GM12801 (cell line): Measurements from ENCODE around the gene PSMD12.

Experiments
- CTCF ChIP-seq: IDR thresholded peaks from one replicate; pipeline ENCODE4 v1.5.1; 2011; ENCODE audit warnings: control low read depth; ENCODE audit not compliant: insufficient read length; ENCODE audit errors: extremely low read depth

The PSMD12 gene

DNA sequence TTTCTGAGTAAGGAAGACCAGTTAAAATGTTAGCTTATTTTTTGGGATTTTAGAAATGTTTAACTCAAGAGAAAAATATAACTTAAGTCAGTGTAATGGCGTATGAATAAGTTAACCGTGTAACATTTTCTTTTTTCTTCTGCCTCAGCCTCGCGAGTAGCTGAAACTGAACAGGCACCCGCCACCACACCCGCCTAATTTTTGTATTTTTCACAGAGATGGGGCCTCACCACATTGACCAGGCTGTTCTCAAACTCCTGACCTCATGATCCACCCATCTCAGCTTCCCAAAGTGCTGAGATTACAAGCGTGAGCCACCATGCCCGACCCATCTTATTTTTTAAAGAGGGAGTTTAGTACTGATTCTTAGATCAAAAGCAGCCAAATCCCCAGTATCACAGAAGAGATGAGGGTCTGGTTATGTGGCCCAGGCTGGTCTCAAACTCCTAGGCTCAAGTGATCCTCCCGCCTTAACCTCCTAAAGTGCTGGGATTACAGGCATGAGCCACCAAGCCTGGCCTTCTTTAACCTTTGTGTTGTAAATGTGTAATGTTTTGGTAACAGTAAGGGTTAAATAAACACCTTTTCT, 27.5 kb upstream of the PSMD12 start:
- TF ChIP-seq CTCF, result no peak

GRCh38 chr17:67392111-67392510, 25.7 kb upstream of the PSMD12 start:
- no peak for TF ChIP-seq CTCF

GRCh38 chr17:67390646-67391361, 24.4 kb upstream of the PSMD12 start:
- no peak for TF ChIP-seq CTCF

DNA sequence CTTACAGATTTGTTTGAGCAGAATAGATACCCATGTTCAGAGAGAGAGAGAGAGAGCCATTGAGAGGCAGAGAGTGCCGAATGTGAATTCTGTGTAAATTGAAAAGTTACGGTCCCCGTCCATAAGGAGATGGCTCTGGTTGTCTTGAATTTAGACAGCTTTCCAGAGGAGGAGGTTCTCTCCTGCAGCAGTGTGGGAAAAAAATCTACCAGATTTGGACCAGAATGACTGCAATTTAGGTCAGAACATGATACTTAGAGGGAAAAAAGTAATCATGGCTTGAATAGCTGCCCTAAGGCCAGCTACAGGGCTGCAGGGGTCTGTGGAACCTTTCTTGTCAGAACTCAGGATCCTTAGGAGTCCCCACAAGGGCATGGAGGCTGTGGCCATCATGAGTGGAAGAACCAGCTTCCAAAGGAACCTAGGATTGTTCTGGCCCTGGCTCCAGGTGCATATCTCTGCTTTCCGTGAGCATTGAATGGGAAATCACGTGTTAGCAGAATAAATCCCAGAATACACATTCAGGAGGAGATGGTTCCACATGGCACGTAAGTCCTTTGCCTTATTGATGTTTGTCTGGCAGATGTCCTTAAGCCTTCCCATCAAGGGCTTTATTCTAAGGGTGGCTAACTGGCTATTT, 23.7 kb upstream of the PSMD12 start:
- no peak for TF ChIP-seq CTCF

GRCh38 chr17:67388986-67389385, 22.6 kb upstream of the PSMD12 start:
- no peak for TF ChIP-seq CTCF

DNA sequence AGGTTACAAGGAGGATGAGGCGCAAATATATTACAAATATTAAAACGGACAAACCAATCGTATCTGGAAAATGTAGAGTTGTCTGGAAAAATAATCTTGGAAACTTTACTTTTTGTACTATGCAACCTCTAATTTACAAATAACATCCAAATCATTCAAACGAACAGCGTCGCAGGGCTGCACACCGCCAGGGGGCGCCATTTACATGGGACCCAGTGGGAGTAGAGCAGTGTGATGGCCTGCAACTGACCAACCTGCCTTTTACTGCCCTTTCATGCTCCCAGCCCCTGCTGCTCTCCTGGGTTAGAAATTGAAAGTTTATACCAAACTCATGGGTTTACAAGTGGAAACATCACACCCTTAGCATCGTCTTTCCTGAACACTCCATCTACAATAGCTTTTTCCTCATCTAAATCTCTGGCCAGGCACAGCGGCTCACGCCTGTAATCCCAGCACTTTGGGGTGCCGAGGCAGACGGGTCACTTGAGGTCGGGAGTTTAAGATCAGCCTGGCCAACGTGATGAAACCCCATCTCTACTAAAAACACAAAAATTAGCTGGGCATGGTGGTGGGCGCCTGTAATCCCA, 20.7 kb upstream of the PSMD12 start:
- TF ChIP-seq CTCF, result no peak
